Right renal pelvis (tissue), 4 donors: Measurements from ENCODE around the gene COL6A3. TPM values are rescaled to one million over a fixed set of nuclear protein-coding genes. Genes with fewer than 3 reads are reported as not detected.

Experiments
- DNase-seq, 4 donors: peaks; one replicate each; pipeline ENCODE4 v3.0.0-alpha.2; 2013; ENCODE audit warnings: low read depth in 4 of 4, low spot score in 3 of 4, missing footprints in 1 of 4
- polyA plus RNA-seq, 4 donors: library from polyadenylated mRNA; unstranded; fragments of 120-200 nt; gene quantifications; one replicate each; pipeline ENCODE4 v1.2.1, GENCODE V29; 2013; ENCODE audit not compliant: insufficient read length in 4 of 4

The COL6A3 gene
- polyA plus RNA-seq, 4 donors, result 233 to 270 (median 248) TPM

DNA sequence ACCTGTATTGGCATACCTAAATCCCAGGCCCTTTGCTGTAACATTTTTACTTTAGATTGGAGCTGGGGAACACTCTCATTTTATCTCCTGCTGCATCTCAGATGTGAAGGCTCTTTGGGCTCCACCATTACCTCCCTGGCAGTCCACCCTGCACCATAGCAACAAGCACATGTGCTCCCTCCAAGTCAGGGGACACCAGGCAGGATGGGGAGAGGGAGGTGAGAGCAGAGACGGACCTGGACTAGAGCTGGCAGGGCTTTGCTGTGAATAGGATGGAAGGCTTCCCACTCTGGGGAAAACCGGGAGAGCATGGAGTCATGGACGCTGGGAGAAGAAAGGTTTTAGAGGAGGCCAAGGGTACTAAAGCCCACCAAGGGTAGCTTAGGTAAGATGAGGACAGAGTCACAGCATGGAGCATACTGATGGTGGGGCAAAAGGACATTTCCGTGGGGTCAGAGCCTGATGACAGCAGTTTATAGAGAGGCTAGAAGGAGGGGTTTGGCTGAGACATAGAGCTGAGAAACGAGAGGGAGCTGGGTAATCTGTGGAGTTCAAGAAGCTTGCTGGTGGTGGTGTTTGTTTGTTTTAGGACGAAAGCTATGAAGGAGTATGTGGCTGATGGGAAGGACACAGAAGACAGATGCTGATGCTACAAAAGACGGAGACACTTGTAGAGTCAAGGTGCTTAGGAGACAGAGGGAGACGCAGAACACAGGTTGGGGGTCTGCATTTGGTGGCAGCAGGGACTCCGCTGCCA, 134.8 kb downstream of the COL6A3 start:
- DNase-seq, result no peak

DNA sequence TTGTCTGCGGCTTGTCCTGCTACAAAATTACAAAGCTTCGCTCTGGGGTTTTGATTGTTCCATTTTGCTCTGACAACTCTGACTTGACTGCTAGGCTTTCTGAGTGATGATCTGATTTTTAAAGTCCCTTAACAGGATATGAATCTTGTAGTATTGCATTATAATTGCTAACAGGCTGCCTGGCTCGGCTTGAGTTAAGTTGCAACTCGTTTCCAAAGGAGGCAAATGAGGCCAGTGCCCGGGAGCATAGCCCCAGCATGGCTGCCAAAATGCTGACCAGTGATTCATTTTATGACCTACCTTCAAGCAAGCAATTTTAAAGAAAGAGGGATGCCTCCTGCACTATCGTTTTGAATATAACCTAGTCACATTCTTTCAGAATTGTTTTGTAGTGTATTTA, 135.4 kb downstream of the COL6A3 start:
- DNase-seq, result no peak

DNA sequence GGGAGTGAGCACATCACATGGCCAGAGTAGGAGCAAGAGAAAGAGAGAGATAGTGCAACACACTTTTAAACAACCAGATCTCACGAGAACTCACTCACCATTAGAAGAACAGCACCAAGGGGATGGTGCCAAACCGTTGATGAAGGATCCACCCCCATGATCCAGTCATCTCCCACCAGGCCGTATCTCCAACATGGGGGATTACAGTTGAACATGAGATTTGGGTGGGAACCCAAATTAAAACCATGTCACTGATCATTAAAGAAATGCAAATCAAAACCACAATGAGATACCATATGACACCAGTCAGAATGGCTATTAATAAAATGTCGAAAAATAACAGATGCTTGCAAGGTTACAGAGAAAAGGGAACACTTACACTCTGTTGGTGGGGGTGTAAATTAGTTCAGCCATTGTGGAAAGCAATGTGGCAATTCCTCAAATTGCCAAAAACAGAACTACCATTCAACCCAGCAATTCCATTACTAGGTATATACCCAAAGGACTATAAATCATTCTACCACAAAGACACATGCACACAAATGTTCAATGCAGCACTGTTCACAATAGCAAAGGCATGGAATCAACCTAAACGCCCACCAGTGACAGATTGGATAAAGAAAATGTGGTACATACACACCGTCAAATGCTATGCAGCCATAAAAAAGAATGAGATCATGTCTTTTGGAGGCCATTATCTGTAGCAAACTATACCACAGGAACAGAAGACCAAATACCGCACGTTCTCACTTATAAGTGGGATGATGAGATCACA, 137.1 kb downstream of the COL6A3 start:
- DNase-seq, result no peak

Other genes with a start within 250 kb of the COL6A3 start
- gene MLPH, start 73.1 kb upstream of the COL6A3 start, polyA plus RNA-seq, result 1 to 10 TPM; 1.1 to 6.7 (median 2.5) TPM
- gene PRLH, start 152.4 kb upstream of the COL6A3 start, polyA plus RNA-seq, result not detected
- 10 to 100 TPM; 11.5 to 15.1 (median 13.3) TPM for gene RAB17, start 176.6 kb upstream of the COL6A3 start, polyA plus RNA-seq
- gene LRRFIP1, start 213.4 kb upstream of the COL6A3 start, polyA plus RNA-seq, result 10 to 100 TPM; 76.4 to 97.5 (median 87.9) TPM